Panc1 (cell line): ENCODE data around the gene AADACL3.
"Not testable (repeated sequence)": the region's sequence is repeated elsewhere in the genome, so short reads cannot be mapped to it uniquely, and the experiment has no call there.

Experiments used
- CTCF ChIP-seq: fragments of 450-650 bp; IDR thresholded peaks from 2 replicates; pipeline ENCODE4 v1.5.1; 2017; ENCODE audit warnings: mild to moderate bottlenecking
- POLR2AphosphoS5 ChIP-seq: IDR thresholded peaks from 2 replicates; pipeline ENCODE4 v1.6.1; 2012; ENCODE audit warnings: mild to moderate bottlenecking, low read depth, low read length, moderate library complexity
- REST ChIP-seq, 2 experiments: IDR thresholded peaks; 2 replicates each; pipeline ENCODE4 v1.6.1; 2011 to 2012; ENCODE audit warnings: low read depth in 2 of 2, control low read depth in 1 of 2, low read length in 1 of 2, mild to moderate bottlenecking in 1 of 2, moderate library complexity in 1 of 2; ENCODE audit not compliant: insufficient read depth in 1 of 2
- SIN3A ChIP-seq: IDR thresholded peaks from 2 replicates; pipeline ENCODE4 v1.6.1; 2012; ENCODE audit warnings: low read depth, mild to moderate bottlenecking, low read length, moderate library complexity, borderline replicate concordance; ENCODE audit not compliant: insufficient read depth

GRCh38 chr1:12676122-12676521 is 39.8 kb upstream of the AADACL3 start:
- TF ChIP-seq CTCF; POLR2AphosphoS5; REST (IDR thresholded peaks at IDR 0.05; ENCODE audit: insufficient read depth in 1 of 2, low read depth in 2 of 2, low read length in 1 of 2); SIN3A: not testable (repeated sequence)
